PFSK-1 (cell line): ENCODE measurements around the gene STIM1.

Experiments used
- FOXP2 ChIP-seq: optimal IDR thresholded peaks from 2 replicates; pipeline ENCODE3; 2011; ENCODE audit warnings: borderline replicate concordance, control low read depth, inconsistent platforms; ENCODE audit not compliant: insufficient read depth; ENCODE audit errors: extremely low read length, extremely low read depth
- REST ChIP-seq, 2 experiments: IDR thresholded peaks; 2 replicates each; pipeline versions ENCODE4 v1.6.1 to v1.8.0; 2011 to 2012; ENCODE audit warnings: low read depth in 2 of 2, low read length in 2 of 2, control low read depth in 1 of 2, inconsistent platforms in 1 of 2, mild to moderate bottlenecking in 1 of 2, moderate library complexity in 1 of 2; ENCODE audit not compliant: insufficient read depth in 1 of 2
- TAF1 ChIP-seq: IDR thresholded peaks from 2 replicates; pipeline ENCODE4 v1.6.1; 2012; ENCODE audit warnings: low read length, control low read depth, borderline replicate concordance; ENCODE audit not compliant: insufficient read depth

- TF ChIP-seq TAF1 (no peak), FOXP2 (no peak), REST (IDR thresholded peaks at IDR 0.05; ENCODE audit: insufficient read depth in 1 of 2, low read depth in 2 of 2, low read length in 2 of 2) (no peak)
These were observed 170.5 kb downstream of the STIM1 start for GRCh38 chr11:4025967-4026324.
